SK-N-SH treated with all-trans-retinoic acid at 6 μM for 48 hours (cell line): ENCODE data around the gene PYGM.

ENCODE experiments used
- ATAC-seq: fragments of 200-7000 bp; cut with Tn5 transposase; 3 replicates; pipeline ENCODE4 v1.9.1; 2020; ENCODE audit warnings: mild to moderate bottlenecking, moderate library complexity
- ARNTL ChIP-seq: fragments of 450-650 bp; formaldehyde crosslinking; IDR thresholded peaks from 2 replicates; pipeline ENCODE4 v1.5.0; 2020; ENCODE audit warnings: low read depth, mild to moderate bottlenecking, moderate library complexity, borderline replicate concordance
- CSDC2 ChIP-seq: fragments of 250-450 bp; sonication (Bioruptor Pico); IDR thresholded peaks from 2 replicates; pipeline ENCODE4 v1.5.0; 2020; ENCODE audit warnings: mild to moderate bottlenecking, moderate library complexity
- ESRRG ChIP-seq: fragments of 250-450 bp; sonication (Bioruptor Pico); IDR thresholded peaks from 2 replicates; pipeline ENCODE4 v1.6.1; 2021; ENCODE audit warnings: mild to moderate bottlenecking
- GLIS3 ChIP-seq: fragments of 250-450 bp; sonication (Bioruptor Pico); IDR thresholded peaks from 2 replicates; pipeline ENCODE4 v1.5.0; 2020; ENCODE audit warnings: mild to moderate bottlenecking, moderate library complexity
- ISL1 ChIP-seq: fragments of 250-450 bp; sonication (Bioruptor Pico); IDR thresholded peaks from 2 replicates; pipeline ENCODE4 v2.1.2; 2022; ENCODE audit warnings: mild to moderate bottlenecking, moderate library complexity
- OSR1 ChIP-seq: fragments of 250-450 bp; sonication (Bioruptor Pico); IDR thresholded peaks from 2 replicates; pipeline ENCODE4 v1.8.0; 2022; ENCODE audit warnings: moderate library complexity, mild to moderate bottlenecking, inconsistent platforms
- PPARA ChIP-seq: fragments of 250-450 bp; sonication (Bioruptor Pico); IDR thresholded peaks from 2 replicates; pipeline ENCODE4 v1.5.0; 2020; ENCODE audit warnings: mild to moderate bottlenecking, borderline replicate concordance
- RARB ChIP-seq: fragments of 250-450 bp; sonication (Bioruptor Pico); IDR thresholded peaks from 2 replicates; pipeline ENCODE4 v1.8.0; 2021; ENCODE audit warnings: mild to moderate bottlenecking, moderate library complexity
- SNAI2 ChIP-seq: fragments of 250-450 bp; sonication (Bioruptor Pico); IDR thresholded peaks from 2 replicates; pipeline ENCODE4 v1.5.0; 2020; ENCODE audit warnings: mild to moderate bottlenecking, moderate library complexity
- TCF4 ChIP-seq: fragments of 250-450 bp; sonication (Bioruptor Pico); IDR thresholded peaks from 2 replicates; pipeline ENCODE4 v1.8.0; 2021; ENCODE audit warnings: mild to moderate bottlenecking, moderate library complexity, borderline replicate concordance
- TOX ChIP-seq: fragments of 250-450 bp; sonication (Bioruptor Pico); IDR thresholded peaks from 2 replicates; pipeline ENCODE4 v1.8.0; 2021; ENCODE audit warnings: mild to moderate bottlenecking, moderate library complexity, borderline replicate concordance
- ZFP3 ChIP-seq: fragments of 250-450 bp; sonication (Bioruptor Pico); IDR thresholded peaks from 2 replicates; pipeline ENCODE4 v1.5.0; 2020; ENCODE audit warnings: mild to moderate bottlenecking, moderate library complexity
- ZNF565 ChIP-seq: fragments of 450-650 bp; formaldehyde crosslinking; conservative IDR thresholded peaks from 2 replicates; pipeline ENCODE4 v1.5.0; 2020; ENCODE audit warnings: low read depth, mild to moderate bottlenecking, moderate library complexity
- TF ChIP-seq, protein P1 (sequence below): fragments of 250-450 bp; sonication (Bioruptor Pico); IDR thresholded peaks from 2 replicates; pipeline ENCODE4 v1.5.1; 2020; ENCODE audit warnings: low read depth, mild to moderate bottlenecking, moderate library complexity
- TF ChIP-seq, protein P2 (sequence below): fragments of 250-450 bp; sonication (Bioruptor Pico); IDR thresholded peaks from 2 replicates; pipeline ENCODE4 v1.5.1; 2021; ENCODE audit warnings: mild to moderate bottlenecking, moderate library complexity
- TF ChIP-seq, protein P3 (sequence below): fragments of 250-450 bp; sonication (Bioruptor Pico); IDR thresholded peaks from 2 replicates; pipeline ENCODE4 v1.8.0; 2020; ENCODE audit warnings: mild to moderate bottlenecking, moderate library complexity, borderline replicate concordance
- TF ChIP-seq, protein P4 (sequence below): fragments of 250-450 bp; sonication (Bioruptor Pico); IDR thresholded peaks from 2 replicates; pipeline ENCODE4 v1.8.0; 2021; ENCODE audit warnings: low read depth, mild to moderate bottlenecking, moderate library complexity, borderline replicate concordance
- TF ChIP-seq, protein P5 (sequence below): fragments of 250-450 bp; sonication (Bioruptor Pico); IDR thresholded peaks from 2 replicates; pipeline ENCODE4 v1.5.0; 2020; ENCODE audit warnings: mild to moderate bottlenecking, moderate library complexity

PYGM gene

DNA sequence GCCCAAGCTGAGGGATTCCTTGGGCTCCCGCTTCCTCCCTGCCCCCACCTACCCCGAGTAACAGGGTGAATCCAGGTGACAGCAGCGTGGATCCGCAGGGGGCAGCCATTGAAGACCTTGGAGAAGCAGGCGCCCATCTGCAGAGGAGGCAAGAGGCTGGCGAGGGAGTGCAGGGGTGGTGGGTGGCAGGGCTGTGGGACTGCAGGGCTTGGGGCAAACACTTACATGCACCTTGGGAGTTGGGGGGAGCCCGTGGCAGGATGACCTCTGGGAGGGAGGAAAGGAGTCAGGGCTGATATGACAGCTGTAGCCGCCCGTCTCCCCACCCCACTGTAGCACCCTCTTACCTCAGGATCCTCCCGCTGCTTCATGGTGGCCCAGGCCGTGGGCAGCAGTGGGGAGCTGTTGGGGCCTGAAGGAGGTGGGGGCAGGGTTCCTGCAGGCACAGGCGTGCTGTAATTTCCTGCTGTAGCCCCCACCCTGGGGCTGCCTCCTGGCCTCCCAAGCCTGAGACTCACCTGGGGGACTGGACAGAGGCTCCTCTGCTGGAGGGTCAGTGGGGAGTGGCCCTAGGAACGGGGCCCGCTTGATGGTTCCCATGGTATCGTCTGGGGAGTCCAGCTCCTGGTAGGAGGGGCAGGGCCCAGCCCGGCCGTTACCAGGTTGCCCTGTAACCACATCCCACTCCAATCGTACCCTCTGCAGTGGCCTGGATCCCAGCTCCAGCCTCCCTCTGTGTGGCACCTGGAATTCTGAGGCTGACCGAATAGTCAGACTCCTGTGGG is 37.2 kb upstream of the PYGM start:
- TF ChIP-seq TOX (no peak), GLIS3 (CRISPR knock-in tag) (no peak), ZNF565 (CRISPR knock-in tag) (no peak), OSR1 (CRISPR knock-in tag) (no peak), RARB (no peak), SNAI2 (CRISPR knock-in tag) (no peak), PPARA (no peak), CSDC2 (CRISPR knock-in tag) (no peak)
- TF ChIP-seq, protein P1, sequence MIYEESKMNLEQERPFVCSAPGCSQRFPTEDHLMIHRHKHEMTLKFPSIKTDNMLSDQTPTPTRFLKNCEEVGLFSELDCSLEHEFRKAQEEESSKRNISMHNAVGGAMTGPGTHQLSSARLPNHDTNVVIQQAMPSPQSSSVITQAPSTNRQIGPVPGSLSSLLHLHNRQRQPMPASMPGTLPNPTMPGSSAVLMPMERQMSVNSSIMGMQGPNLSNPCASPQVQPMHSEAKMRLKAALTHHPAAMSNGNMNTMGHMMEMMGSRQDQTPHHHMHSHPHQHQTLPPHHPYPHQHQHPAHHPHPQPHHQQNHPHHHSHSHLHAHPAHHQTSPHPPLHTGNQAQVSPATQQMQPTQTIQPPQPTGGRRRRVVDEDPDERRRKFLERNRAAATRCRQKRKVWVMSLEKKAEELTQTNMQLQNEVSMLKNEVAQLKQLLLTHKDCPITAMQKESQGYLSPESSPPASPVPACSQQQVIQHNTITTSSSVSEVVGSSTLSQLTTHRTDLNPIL (CRISPR knock-in tag): no peak
- TF ChIP-seq, protein P2, sequence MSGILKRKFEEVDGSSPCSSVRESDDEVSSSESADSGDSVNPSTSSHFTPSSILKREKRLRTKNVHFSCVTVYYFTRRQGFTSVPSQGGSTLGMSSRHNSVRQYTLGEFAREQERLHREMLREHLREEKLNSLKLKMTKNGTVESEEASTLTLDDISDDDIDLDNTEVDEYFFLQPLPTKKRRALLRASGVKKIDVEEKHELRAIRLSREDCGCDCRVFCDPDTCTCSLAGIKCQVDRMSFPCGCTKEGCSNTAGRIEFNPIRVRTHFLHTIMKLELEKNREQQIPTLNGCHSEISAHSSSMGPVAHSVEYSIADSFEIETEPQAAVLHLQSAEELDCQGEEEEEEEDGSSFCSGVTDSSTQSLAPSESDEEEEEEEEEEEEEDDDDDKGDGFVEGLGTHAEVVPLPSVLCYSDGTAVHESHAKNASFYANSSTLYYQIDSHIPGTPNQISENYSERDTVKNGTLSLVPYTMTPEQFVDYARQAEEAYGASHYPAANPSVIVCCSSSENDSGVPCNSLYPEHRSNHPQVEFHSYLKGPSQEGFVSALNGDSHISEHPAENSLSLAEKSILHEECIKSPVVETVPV (CRISPR knock-in tag): no peak
- TF ChIP-seq, protein P3, sequence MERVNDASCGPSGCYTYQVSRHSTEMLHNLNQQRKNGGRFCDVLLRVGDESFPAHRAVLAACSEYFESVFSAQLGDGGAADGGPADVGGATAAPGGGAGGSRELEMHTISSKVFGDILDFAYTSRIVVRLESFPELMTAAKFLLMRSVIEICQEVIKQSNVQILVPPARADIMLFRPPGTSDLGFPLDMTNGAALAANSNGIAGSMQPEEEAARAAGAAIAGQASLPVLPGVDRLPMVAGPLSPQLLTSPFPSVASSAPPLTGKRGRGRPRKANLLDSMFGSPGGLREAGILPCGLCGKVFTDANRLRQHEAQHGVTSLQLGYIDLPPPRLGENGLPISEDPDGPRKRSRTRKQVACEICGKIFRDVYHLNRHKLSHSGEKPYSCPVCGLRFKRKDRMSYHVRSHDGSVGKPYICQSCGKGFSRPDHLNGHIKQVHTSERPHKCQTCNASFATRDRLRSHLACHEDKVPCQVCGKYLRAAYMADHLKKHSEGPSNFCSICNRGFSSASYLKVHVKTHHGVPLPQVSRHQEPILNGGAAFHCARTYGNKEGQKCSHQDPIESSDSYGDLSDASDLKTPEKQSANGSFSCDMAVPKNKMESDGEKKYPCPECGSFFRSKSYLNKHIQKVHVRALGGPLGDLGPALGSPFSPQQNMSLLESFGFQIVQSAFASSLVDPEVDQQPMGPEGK (CRISPR knock-in tag): no peak
- no peak for ATAC-seq

DNA sequence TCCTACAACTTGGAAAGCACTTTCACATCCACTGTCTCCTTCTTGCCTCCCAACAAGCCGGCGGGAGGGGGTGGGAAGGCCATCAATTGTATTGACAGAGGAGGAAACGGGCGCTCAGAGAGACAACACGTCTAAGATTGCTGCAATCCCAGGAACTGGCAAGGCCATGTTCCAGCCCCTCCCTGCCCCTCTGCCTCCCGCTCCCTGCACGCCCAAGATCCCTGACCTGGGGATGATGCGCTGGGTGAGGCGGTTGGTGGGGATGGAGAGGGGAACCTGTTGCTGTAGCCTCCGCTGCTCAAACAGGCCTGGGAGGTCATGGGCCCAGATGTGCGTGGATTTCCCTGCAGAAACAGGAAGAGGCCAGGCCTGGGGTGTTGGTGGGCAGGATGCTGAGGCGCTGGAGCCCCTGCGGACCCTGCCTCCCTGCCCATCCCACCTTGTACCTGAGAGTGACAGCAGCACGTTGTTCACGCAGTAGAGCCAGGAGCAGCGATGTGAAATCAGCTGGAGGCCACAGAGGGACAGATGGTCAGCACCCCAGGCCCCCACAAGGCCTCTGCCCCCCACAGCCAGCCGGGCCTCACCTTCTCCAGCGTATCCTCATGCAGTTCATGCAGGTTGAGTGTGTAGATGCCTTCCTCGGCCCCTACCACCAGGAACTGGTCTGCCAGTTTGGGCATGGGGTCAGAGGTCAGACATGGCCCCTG is 36.4 kb upstream of the PYGM start:
- TF ChIP-seq RARB: no peak
- TF ChIP-seq TCF4 (CRISPR knock-in tag): no peak
- TF ChIP-seq, protein P4, sequence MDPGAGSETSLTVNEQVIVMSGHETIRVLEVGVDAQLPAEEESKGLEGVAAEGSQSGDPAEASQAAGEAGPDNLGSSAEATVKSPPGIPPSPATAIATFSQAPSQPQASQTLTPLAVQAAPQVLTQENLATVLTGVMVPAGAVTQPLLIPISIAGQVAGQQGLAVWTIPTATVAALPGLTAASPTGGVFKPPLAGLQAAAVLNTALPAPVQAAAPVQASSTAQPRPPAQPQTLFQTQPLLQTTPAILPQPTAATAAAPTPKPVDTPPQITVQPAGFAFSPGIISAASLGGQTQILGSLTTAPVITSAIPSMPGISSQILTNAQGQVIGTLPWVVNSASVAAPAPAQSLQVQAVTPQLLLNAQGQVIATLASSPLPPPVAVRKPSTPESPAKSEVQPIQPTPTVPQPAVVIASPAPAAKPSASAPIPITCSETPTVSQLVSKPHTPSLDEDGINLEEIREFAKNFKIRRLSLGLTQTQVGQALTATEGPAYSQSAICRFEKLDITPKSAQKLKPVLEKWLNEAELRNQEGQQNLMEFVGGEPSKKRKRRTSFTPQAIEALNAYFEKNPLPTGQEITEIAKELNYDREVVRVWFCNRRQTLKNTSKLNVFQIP (CRISPR knock-in tag): no peak
- TF ChIP-seq, protein P5, sequence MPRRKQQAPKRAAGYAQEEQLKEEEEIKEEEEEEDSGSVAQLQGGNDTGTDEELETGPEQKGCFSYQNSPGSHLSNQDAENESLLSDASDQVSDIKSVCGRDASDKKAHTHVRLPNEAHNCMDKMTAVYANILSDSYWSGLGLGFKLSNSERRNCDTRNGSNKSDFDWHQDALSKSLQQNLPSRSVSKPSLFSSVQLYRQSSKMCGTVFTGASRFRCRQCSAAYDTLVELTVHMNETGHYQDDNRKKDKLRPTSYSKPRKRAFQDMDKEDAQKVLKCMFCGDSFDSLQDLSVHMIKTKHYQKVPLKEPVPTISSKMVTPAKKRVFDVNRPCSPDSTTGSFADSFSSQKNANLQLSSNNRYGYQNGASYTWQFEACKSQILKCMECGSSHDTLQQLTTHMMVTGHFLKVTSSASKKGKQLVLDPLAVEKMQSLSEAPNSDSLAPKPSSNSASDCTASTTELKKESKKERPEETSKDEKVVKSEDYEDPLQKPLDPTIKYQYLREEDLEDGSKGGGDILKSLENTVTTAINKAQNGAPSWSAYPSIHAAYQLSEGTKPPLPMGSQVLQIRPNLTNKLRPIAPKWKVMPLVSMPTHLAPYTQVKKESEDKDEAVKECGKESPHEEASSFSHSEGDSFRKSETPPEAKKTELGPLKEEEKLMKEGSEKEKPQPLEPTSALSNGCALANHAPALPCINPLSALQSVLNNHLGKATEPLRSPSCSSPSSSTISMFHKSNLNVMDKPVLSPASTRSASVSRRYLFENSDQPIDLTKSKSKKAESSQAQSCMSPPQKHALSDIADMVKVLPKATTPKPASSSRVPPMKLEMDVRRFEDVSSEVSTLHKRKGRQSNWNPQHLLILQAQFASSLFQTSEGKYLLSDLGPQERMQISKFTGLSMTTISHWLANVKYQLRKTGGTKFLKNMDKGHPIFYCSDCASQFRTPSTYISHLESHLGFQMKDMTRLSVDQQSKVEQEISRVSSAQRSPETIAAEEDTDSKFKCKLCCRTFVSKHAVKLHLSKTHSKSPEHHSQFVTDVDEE (CRISPR knock-in tag): no peak
- TF ChIP-seq SNAI2 (CRISPR knock-in tag): no peak
- TF ChIP-seq ESRRG: no peak
- TF ChIP-seq ZFP3 (CRISPR knock-in tag): no peak
- ATAC-seq: no peak

DNA sequence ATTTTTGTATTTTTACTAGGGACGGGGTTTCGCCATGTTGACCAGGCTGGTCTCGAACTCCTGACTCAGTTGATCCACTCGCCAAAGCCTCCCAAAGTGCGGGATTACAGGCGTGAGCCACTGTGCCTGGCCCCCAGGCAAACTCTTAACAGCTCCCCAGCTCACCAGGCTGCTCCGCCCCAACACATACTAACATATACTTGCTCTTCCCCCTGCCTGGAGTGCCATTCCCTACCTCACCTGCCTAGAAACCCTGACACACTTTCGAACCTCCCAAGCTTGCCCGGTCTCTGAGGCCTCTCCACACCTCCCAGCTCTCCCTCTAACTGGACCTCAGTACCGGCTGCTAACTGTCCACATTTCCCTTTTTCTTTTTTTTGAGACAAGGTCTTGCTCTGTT is 34.8 kb upstream of the PYGM start:
- no peak for ATAC-seq
- TF ChIP-seq, protein P1 (CRISPR knock-in tag): no peak
- no peak for TF ChIP-seq PPARA
- no peak for TF ChIP-seq ZNF565 (CRISPR knock-in tag)
- no peak for TF ChIP-seq ARNTL (CRISPR knock-in tag)
- no peak for TF ChIP-seq TCF4 (CRISPR knock-in tag)
- TF ChIP-seq, protein P5 (CRISPR knock-in tag): no peak
- TF ChIP-seq ZFP3 (CRISPR knock-in tag): no peak
- TF ChIP-seq ISL1 (CRISPR knock-in tag): no peak
